ENCODE measurements around the gene NFATC2.
"Not testable (repeated sequence)": the region's sequence is repeated elsewhere in the genome, so short reads cannot be mapped to it uniquely, and the experiment has no call there.

Gene NFATC2

GRCh38 chr20:51575486-51575885, 33.0 kb upstream of the NFATC2 start:
- no peak for TF ChIP-seq SUZ12 (IDR thresholded peaks at IDR 0.05; ENCODE audit: extremely low read depth, insufficient read depth, insufficient read length)
- TF ChIP-seq ZNF274 (IDR thresholded peaks at IDR 0.05; ENCODE audit: low read depth, low read length) = no peak
- no peak for TF ChIP-seq YY1 (IDR thresholded peaks at IDR 0.05; ENCODE audit: insufficient read depth, insufficient read length)

GRCh38 chr20:51574248-51575033, 31.9 kb upstream of the NFATC2 start:
- no peak overlapping the region for H3K9ac ChIP-seq (ENCODE audit: insufficient read length, low read depth)
- peaks cover 3% of the 10 kb centered on the region for H3K4me1 ChIP-seq (ENCODE audit: insufficient read depth, insufficient read length)

More at GRCh38 chr20:51575486-51575885, 33.0 kb upstream of the NFATC2 start:
- no peak overlapping the region for H3K4me3 ChIP-seq (ENCODE audit: insufficient read length, low read depth)
- no peak overlapping the region for H3K9ac ChIP-seq (ENCODE audit: insufficient read length, low read depth)
- H3K4me1 ChIP-seq (ENCODE audit: insufficient read depth, insufficient read length) = peaks cover 1% of the 10 kb centered on the region
- peaks cover 6% of the 10 kb centered on the region; the same call in 1 of the 2 replicates for H3K9me3 ChIP-seq (ENCODE audit: insufficient read depth, low read length)
- H3K27me3 ChIP-seq (ENCODE audit: insufficient read depth, insufficient read length) = no peaks in the 10 kb centered on the region
- no peaks in the 10 kb centered on the region for H3K36me3 ChIP-seq (ENCODE audit: insufficient read depth, insufficient read length, low read length)
- DNase-seq (ENCODE audit: low read depth, low spot score) = no peak

GRCh38 chr20:51573576-51574243, 31.2 kb upstream of the NFATC2 start:
- peaks cover 6% of the 10 kb centered on the region; the same call in 1 of the 2 replicates for H3K9me3 ChIP-seq (ENCODE audit: insufficient read depth, low read length)
- no peaks in the 10 kb centered on the region for H3K36me3 ChIP-seq (ENCODE audit: insufficient read depth, insufficient read length, low read length)
- no peak overlapping the region for H3K9ac ChIP-seq (ENCODE audit: insufficient read length, low read depth)
- no peak for DNase-seq (ENCODE audit: low read depth, low spot score)
- no peak overlapping the region for H3K4me3 ChIP-seq (ENCODE audit: insufficient read length, low read depth)
- no peaks in the 10 kb centered on the region for H3K27me3 ChIP-seq (ENCODE audit: insufficient read depth, insufficient read length)
- TF ChIP-seq SUZ12 (IDR thresholded peaks at IDR 0.05; ENCODE audit: extremely low read depth, insufficient read depth, insufficient read length) = no peak
- TF ChIP-seq ZNF274 (IDR thresholded peaks at IDR 0.05; ENCODE audit: low read depth, low read length) = no peak
- no peak for TF ChIP-seq YY1 (IDR thresholded peaks at IDR 0.05; ENCODE audit: insufficient read depth, insufficient read length)
- peaks cover 3% of the 10 kb centered on the region for H3K4me1 ChIP-seq (ENCODE audit: insufficient read depth, insufficient read length)

More at GRCh38 chr20:51574248-51575033, 31.9 kb upstream of the NFATC2 start:
- H3K36me3 ChIP-seq (ENCODE audit: insufficient read depth, insufficient read length, low read length) = no peaks in the 10 kb centered on the region
- no peak for DNase-seq (ENCODE audit: low read depth, low spot score)
- H3K27me3 ChIP-seq (ENCODE audit: insufficient read depth, insufficient read length) = no peaks in the 10 kb centered on the region
- H3K9me3 ChIP-seq (ENCODE audit: insufficient read depth, low read length) = peaks cover 6% of the 10 kb centered on the region; the same call in 1 of the 2 replicates
- H3K4me3 ChIP-seq (ENCODE audit: insufficient read length, low read depth) = no peak overlapping the region
- no peak for TF ChIP-seq ZNF274 (IDR thresholded peaks at IDR 0.05; ENCODE audit: low read depth, low read length)
- TF ChIP-seq SUZ12 (IDR thresholded peaks at IDR 0.05; ENCODE audit: extremely low read depth, insufficient read depth, insufficient read length) = no peak
- TF ChIP-seq YY1 (IDR thresholded peaks at IDR 0.05; ENCODE audit: insufficient read depth, insufficient read length) = no peak

GRCh38 chr20:51571460-51571794, 28.9 kb upstream of the NFATC2 start:
- Histone ChIP-seq H3K36me3 (ENCODE audit: insufficient read depth, insufficient read length, low read length) (no peaks in the 10 kb centered on the region), H3K4me3 (ENCODE audit: insufficient read length, low read depth) (no peak overlapping the region), H3K4me1 (ENCODE audit: insufficient read depth, insufficient read length) (peaks cover 3% of the 10 kb centered on the region), H3K27me3 (ENCODE audit: insufficient read depth, insufficient read length) (no peaks in the 10 kb centered on the region), H3K9ac (ENCODE audit: insufficient read length, low read depth) (no peak overlapping the region), H3K9me3 (ENCODE audit: insufficient read depth, low read length) (no peaks in the 10 kb centered on the region)
- no peak for TF ChIP-seq SUZ12 (IDR thresholded peaks at IDR 0.05; ENCODE audit: extremely low read depth, insufficient read depth, insufficient read length)
- no peak for TF ChIP-seq ZNF274 (IDR thresholded peaks at IDR 0.05; ENCODE audit: low read depth, low read length)
- TF ChIP-seq YY1 (IDR thresholded peaks at IDR 0.05; ENCODE audit: insufficient read depth, insufficient read length) = no peak
- DNase-seq (ENCODE audit: low read depth, low spot score) = no peak

GRCh38 chr20:51570739-51571459, 28.4 kb upstream of the NFATC2 start:
- Histone ChIP-seq H3K9ac (ENCODE audit: insufficient read length, low read depth) (no peak overlapping the region), H3K27me3 (ENCODE audit: insufficient read depth, insufficient read length) (no peaks in the 10 kb centered on the region), H3K36me3 (ENCODE audit: insufficient read depth, insufficient read length, low read length) (no peaks in the 10 kb centered on the region), H3K9me3 (ENCODE audit: insufficient read depth, low read length) (no peaks in the 10 kb centered on the region), H3K4me1 (ENCODE audit: insufficient read depth, insufficient read length) (peaks cover 3% of the 10 kb centered on the region), H3K4me3 (ENCODE audit: insufficient read length, low read depth) (no peak overlapping the region)
- DNase-seq (ENCODE audit: low read depth, low spot score) = no peak
- no peak for TF ChIP-seq SUZ12 (IDR thresholded peaks at IDR 0.05; ENCODE audit: extremely low read depth, insufficient read depth, insufficient read length)
- no peak for TF ChIP-seq ZNF274 (IDR thresholded peaks at IDR 0.05; ENCODE audit: low read depth, low read length)
- no peak for TF ChIP-seq YY1 (IDR thresholded peaks at IDR 0.05; ENCODE audit: insufficient read depth, insufficient read length)

- Histone ChIP-seq H3K9ac (ENCODE audit: insufficient read length, low read depth) (no peak overlapping the region), H3K27me3 (ENCODE audit: insufficient read depth, insufficient read length) (no peaks in the 10 kb centered on the region), H3K36me3 (ENCODE audit: insufficient read depth, insufficient read length, low read length) (no peaks in the 10 kb centered on the region), H3K4me1 (ENCODE audit: insufficient read depth, insufficient read length) (peaks cover 3% of the 10 kb centered on the region), H3K9me3 (ENCODE audit: insufficient read depth, low read length) (no peaks in the 10 kb centered on the region), H3K4me3 (ENCODE audit: insufficient read length, low read depth) (no peak overlapping the region)
- TF ChIP-seq ZNF274 (IDR thresholded peaks at IDR 0.05; ENCODE audit: low read depth, low read length) (no peak), SUZ12 (IDR thresholded peaks at IDR 0.05; ENCODE audit: extremely low read depth, insufficient read depth, insufficient read length) (no peak), YY1 (IDR thresholded peaks at IDR 0.05; ENCODE audit: insufficient read depth, insufficient read length) (no peak)
- no peak for DNase-seq (ENCODE audit: low read depth, low spot score)
These were observed 27.6 kb upstream of the NFATC2 start for GRCh38 chr20:51569815-51570738.

- DNase-seq (ENCODE audit: low read depth, low spot score); H3K36me3 ChIP-seq (ENCODE audit: insufficient read depth, insufficient read length, low read length); H3K9ac ChIP-seq (ENCODE audit: insufficient read length, low read depth); H3K27me3 ChIP-seq (ENCODE audit: insufficient read depth, insufficient read length); H3K4me1 ChIP-seq (ENCODE audit: insufficient read depth, insufficient read length); H3K9me3 ChIP-seq (ENCODE audit: insufficient read depth, low read length); H3K4me3 ChIP-seq (ENCODE audit: insufficient read length, low read depth): not testable (repeated sequence)
These were observed 26.0 kb upstream of the NFATC2 start for GRCh38 chr20:51568533-51568932.

All from NT2/D1 (cell line).